Stimulated activated naive B cell treated with anti-CD40 and anti-IgM and Interleukin-4, amounts not matched to agents 10 μg/mL and 1 μg/mL and 100 μg/mL, for 72 hours (primary cell): ENCODE data around the gene HSPA12B.

ENCODE experiments used
- ATAC-seq, 2 donors: fragments of 150-1000 bp; cut with Tn5 transposase; replicated peaks; 2 replicates each; pipeline ENCODE4 v1.10.0; 2021; ENCODE audit warnings: moderate library complexity in 1 of 2
- DNase-seq: peaks from one replicate; pipeline ENCODE4 v3.0.0; 2021
- H3K27ac Mint-ChIP-seq: one replicate; pipeline ENCODE4 v1.8.0; 2022; ENCODE audit warnings: mild to moderate bottlenecking, mixed read lengths
- H3K27me3 Mint-ChIP-seq, 2 donors: one replicate each; pipeline ENCODE4 v1.8.0; 2022; ENCODE audit warnings: mixed read lengths in 2 of 2
- H3K36me3 Mint-ChIP-seq, 2 donors: one replicate each; pipeline ENCODE4 v1.8.0; 2022; ENCODE audit warnings: mixed read lengths in 2 of 2, mild to moderate bottlenecking in 1 of 2
- H3K4me1 Mint-ChIP-seq, 2 donors: one replicate each; pipeline ENCODE4 v1.8.0; 2022; ENCODE audit warnings: mixed read lengths in 2 of 2, mild to moderate bottlenecking in 1 of 2
- H3K4me3 Mint-ChIP-seq, 2 donors: one replicate each; pipeline ENCODE4 v1.8.0; 2022; ENCODE audit warnings: mild to moderate bottlenecking in 2 of 2, mixed read lengths in 2 of 2, moderate library complexity in 1 of 2
- H3K9me3 Mint-ChIP-seq, 2 donors: one replicate each; pipeline ENCODE4 v1.8.0; 2022; ENCODE audit warnings: mixed read lengths in 2 of 2, mild to moderate bottlenecking in 1 of 2

HSPA12B gene

GRCh38 chr20:3732327-3733118 is at the start of gene HSPA12B:
Gene HSPA12B, plus strand, starts transcription at chr20:3732685. Its CDS starts 5,990 bp downstream, at chr20:3738675.
- Mint-ChIP-seq H3K4me3 (no peak within 1 kb of the TSS), H3K27ac (no peak within 1 kb of the TSS), H3K4me1 (peaks cover 0 to 8% of the 10 kb centered on the region in 2 donors), H3K27me3 (peaks cover 46 to 52% of the 10 kb centered on the region in 2 donors), H3K36me3 (no peaks in the 10 kb centered on the region), H3K9me3 (no peaks in the 10 kb centered on the region)
- ATAC-seq (no peak), DNase-seq (no peak)

- DNase-seq (no peak), ATAC-seq (no peak)
- Mint-ChIP-seq H3K4me1 (peaks cover 4 to 8% of the 10 kb centered on the region in 2 donors), H3K4me3 (no peak overlapping the region), H3K36me3 (no peaks in the 10 kb centered on the region), H3K9me3 (peaks cover 0 to 1% of the 10 kb centered on the region in 2 donors), H3K27me3 (peaks cover 42 to 56% of the 10 kb centered on the region in 2 donors), H3K27ac (no peak overlapping the region)
Observed at GRCh38 chr20:3685341-3685740, 47.1 kb upstream of the HSPA12B start.

GRCh38 chr20:3686421-3686820 is 46.1 kb upstream of the HSPA12B start:
- Mint-ChIP-seq H3K27me3 (peaks cover 32 to 45% of the 10 kb centered on the region in 2 donors), H3K9me3 (peaks cover 0 to 1% of the 10 kb centered on the region in 2 donors), H3K4me3 (no peak overlapping the region), H3K27ac (no peak overlapping the region), H3K4me1 (peaks cover 0 to 3% of the 10 kb centered on the region in 2 donors), H3K36me3 (no peaks in the 10 kb centered on the region)
- ATAC-seq (no peak), DNase-seq (no peak)

- Mint-ChIP-seq H3K4me1 (no peaks in the 10 kb centered on the region), H3K36me3 (no peaks in the 10 kb centered on the region), H3K4me3 (no peak overlapping the region), H3K27me3 (peaks cover 29 to 43% of the 10 kb centered on the region in 2 donors), H3K27ac (no peak overlapping the region), H3K9me3 (peaks cover 0 to 1% of the 10 kb centered on the region in 2 donors)
- no peak for DNase-seq
- no peak for ATAC-seq
Observed at GRCh38 chr20:3686867-3687321, 45.6 kb upstream of the HSPA12B start.

DNA sequence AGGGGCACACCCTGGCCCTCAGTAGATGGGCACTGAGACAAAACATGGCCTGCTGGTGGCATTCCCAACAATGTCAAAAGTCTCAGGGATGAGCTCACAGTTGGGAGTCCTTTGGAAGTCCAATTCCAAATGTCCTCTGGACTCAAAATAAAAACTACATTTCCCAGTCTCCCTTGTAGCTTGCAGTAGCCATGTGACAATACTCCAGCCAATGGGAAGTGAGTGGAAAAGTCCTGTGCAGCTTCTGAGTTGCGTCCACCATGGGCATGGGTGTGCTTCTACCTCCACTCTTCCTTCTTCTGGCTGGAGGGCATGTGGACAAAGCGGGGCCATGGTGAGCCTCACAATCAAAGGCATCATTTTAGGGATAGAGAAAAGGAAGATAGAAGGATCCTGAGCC is 44.8 kb upstream of the HSPA12B start:
- H3K27me3 Mint-ChIP-seq: peaks cover 29 to 39% of the 10 kb centered on the region in 2 donors
- no peak for DNase-seq
- no peaks in the 10 kb centered on the region for H3K36me3 Mint-ChIP-seq
- H3K9me3 Mint-ChIP-seq: peaks cover 0 to 1% of the 10 kb centered on the region in 2 donors
- no peak overlapping the region for H3K27ac Mint-ChIP-seq
- H3K4me3 Mint-ChIP-seq: no peak overlapping the region
- no peaks in the 10 kb centered on the region for H3K4me1 Mint-ChIP-seq
- ATAC-seq: peak in 1 of 2 donors; percentile 65

- H3K4me3 Mint-ChIP-seq: no peak overlapping the region
- H3K36me3 Mint-ChIP-seq: no peaks in the 10 kb centered on the region
- H3K4me1 Mint-ChIP-seq: no peaks in the 10 kb centered on the region
- DNase-seq (no peak), ATAC-seq (no peak)
- peaks cover 0 to 1% of the 10 kb centered on the region in 2 donors for H3K9me3 Mint-ChIP-seq
- H3K27me3 Mint-ChIP-seq: peaks cover 17 to 20% of the 10 kb centered on the region in 2 donors
- no peak overlapping the region for H3K27ac Mint-ChIP-seq
Observed at GRCh38 chr20:3689978-3690377, 42.5 kb upstream of the HSPA12B start.

- no peaks in the 10 kb centered on the region for H3K4me1 Mint-ChIP-seq
- DNase-seq (no peak), ATAC-seq (no peak)
- no peak overlapping the region for H3K4me3 Mint-ChIP-seq
- peaks cover 0 to 1% of the 10 kb centered on the region in 2 donors for H3K9me3 Mint-ChIP-seq
- H3K27ac Mint-ChIP-seq: no peak overlapping the region
- peaks cover 15 to 16% of the 10 kb centered on the region in 2 donors for H3K27me3 Mint-ChIP-seq
- no peaks in the 10 kb centered on the region for H3K36me3 Mint-ChIP-seq
Observed at GRCh38 chr20:3690413-3690812, 42.1 kb upstream of the HSPA12B start.

DNA sequence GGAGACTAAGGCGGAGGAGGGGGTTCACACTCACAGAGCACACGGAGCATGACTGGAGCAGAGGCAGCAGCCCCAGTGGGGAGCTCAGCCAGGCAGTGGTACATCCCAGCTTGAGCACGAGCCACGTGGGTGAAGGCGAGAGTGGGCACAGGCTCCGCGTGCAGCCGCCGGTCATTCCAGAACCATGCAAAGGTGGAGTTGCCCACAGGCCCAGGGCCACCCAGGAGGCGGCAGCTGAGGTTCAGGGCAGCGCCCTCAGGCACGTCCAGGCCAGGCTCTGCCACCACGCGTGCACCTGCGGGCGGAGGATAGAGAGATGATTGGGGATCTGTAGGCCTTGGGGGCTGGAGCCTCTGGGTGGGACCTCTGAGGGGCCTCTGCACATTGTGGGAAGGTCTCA is 41.2 kb upstream of the HSPA12B start:
- DNase-seq (no peak), ATAC-seq (no peak)
- H3K36me3 Mint-ChIP-seq: no peaks in the 10 kb centered on the region
- no peaks in the 10 kb centered on the region for H3K4me1 Mint-ChIP-seq
- H3K4me3 Mint-ChIP-seq: no peak overlapping the region
- peaks cover 7 to 10% of the 10 kb centered on the region in 2 donors for H3K27me3 Mint-ChIP-seq
- H3K27ac Mint-ChIP-seq: no peak overlapping the region
- peaks cover 0 to 1% of the 10 kb centered on the region in 2 donors for H3K9me3 Mint-ChIP-seq

GRCh38 chr20:3691897-3692296 is 40.6 kb upstream of the HSPA12B start:
- Mint-ChIP-seq H3K4me1 (no peaks in the 10 kb centered on the region), H3K4me3 (no peak overlapping the region), H3K27ac (no peak overlapping the region), H3K27me3 (peaks cover 4% of the 10 kb centered on the region in 2 donors), H3K36me3 (no peaks in the 10 kb centered on the region), H3K9me3 (peaks cover 0 to 1% of the 10 kb centered on the region in 2 donors)
- DNase-seq (no peak), ATAC-seq (no peak)

DNA sequence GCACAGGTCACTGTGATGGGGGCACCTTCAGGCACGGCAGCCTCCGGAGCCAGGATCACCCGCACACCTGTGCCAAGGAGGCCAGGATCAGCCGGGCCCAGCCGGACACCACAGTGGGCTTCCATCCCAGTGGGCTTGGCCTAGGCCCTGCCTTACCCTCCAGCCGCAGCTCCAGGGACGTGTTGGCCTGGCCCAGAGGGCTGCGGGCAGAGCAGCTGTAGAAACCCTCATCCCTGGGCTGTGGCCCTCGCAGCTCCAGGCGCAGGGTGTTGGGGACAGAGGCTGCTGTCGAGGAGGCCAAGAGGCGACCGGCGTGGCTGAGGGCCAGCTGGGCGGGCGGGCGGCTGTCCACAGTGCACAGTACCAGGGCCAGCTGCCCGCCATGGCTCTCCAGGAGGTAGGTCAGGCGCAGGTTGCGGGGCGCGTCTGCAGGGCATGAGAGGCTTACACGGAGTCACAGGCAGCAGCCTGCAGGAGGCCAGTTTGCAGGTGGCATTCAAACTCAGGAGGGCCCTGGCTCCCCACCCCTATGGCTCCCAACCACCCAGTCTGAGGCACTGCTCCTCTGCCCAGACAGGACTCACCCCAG is 39.7 kb upstream of the HSPA12B start:
- H3K36me3 Mint-ChIP-seq: no peaks in the 10 kb centered on the region
- H3K27me3 Mint-ChIP-seq: no peaks in the 10 kb centered on the region
- H3K9me3 Mint-ChIP-seq: peaks cover 0 to under 1% of the 10 kb centered on the region in 2 donors
- no peaks in the 10 kb centered on the region for H3K4me1 Mint-ChIP-seq
- DNase-seq (no peak), ATAC-seq (no peak)
- H3K27ac Mint-ChIP-seq: no peak overlapping the region
- no peak overlapping the region for H3K4me3 Mint-ChIP-seq

DNA sequence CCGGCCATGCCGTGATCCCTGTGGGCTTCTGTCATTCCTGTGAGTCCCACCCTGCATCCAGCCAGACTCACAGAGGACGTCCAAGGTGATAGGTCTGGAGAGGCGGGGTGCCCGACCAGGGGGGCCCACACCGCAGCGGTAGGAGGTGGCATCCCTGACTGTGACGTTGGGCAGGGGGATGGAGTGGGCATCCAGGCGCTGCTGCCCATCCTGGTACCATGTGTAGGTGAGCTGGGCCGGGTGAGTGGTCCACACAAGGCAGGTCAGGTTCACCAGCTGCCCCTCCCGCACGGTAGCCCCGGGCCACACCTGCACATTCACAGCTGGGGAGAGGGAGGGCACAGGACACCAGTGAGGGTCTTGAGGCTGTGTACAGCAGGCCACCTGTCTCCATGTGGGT is 39.1 kb upstream of the HSPA12B start:
- Mint-ChIP-seq H3K27ac (no peak overlapping the region), H3K36me3 (no peaks in the 10 kb centered on the region), H3K27me3 (no peaks in the 10 kb centered on the region), H3K4me1 (no peaks in the 10 kb centered on the region), H3K4me3 (no peak overlapping the region), H3K9me3 (no peaks in the 10 kb centered on the region)
- DNase-seq (no peak), ATAC-seq (no peak)

DNA sequence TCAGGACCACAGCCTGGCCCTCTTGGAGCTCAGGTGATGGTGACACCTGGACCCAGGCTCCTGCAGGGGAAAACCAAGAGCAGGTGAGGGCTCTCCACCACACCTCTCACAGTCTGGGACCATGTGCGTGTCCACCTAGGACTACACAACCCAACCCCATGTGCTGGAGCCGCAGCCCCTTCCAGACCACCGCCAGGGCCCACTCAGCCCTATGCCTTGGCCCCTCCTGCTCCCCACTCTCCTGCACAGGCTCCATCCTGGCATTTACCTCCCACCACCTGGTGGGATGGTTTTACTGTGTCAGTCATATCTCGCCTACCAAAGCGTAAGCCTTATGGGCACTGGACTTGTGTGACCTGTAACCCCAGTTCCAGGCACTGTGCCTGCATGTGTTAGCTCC is 37.6 kb upstream of the HSPA12B start:
- no peaks in the 10 kb centered on the region for H3K36me3 Mint-ChIP-seq
- no peaks in the 10 kb centered on the region for H3K9me3 Mint-ChIP-seq
- no peak overlapping the region for H3K27ac Mint-ChIP-seq
- no peak for ATAC-seq
- no peak overlapping the region for H3K4me3 Mint-ChIP-seq
- peaks cover 0 to 5% of the 10 kb centered on the region in 2 donors for H3K27me3 Mint-ChIP-seq
- DNase-seq: no peak
- no peaks in the 10 kb centered on the region for H3K4me1 Mint-ChIP-seq

DNA sequence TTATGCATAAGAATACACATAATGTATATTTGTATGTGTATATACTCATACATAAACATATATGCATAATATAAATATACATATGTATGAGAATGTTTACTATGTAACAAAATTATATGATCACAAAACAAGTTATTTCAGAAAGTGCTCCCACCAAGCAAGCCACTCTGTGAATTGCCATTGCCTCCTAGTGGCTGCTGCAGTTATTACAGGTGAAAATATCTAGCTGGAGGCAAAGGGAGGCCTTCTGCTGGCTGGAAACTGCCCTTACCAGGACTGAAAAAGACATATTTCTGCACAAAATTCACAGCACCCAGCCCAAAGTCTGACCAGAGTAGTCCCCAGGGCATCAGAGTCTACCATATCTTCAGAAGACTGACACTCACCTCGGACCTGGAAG is 36.3 kb upstream of the HSPA12B start:
- Mint-ChIP-seq H3K4me3 (no peak overlapping the region), H3K27me3 (peaks cover 0 to 5% of the 10 kb centered on the region in 2 donors), H3K36me3 (no peaks in the 10 kb centered on the region), H3K9me3 (no peaks in the 10 kb centered on the region), H3K4me1 (no peaks in the 10 kb centered on the region), H3K27ac (no peak overlapping the region)
- no peak for ATAC-seq
- no peak for DNase-seq

- Mint-ChIP-seq H3K27ac (no peak overlapping the region), H3K9me3 (no peaks in the 10 kb centered on the region), H3K27me3 (peaks cover 0 to 5% of the 10 kb centered on the region in 2 donors), H3K36me3 (no peaks in the 10 kb centered on the region), H3K4me1 (no peaks in the 10 kb centered on the region), H3K4me3 (no peak overlapping the region)
- ATAC-seq: no peak
- DNase-seq: no peak
Observed at GRCh38 chr20:3696745-3697587, 35.5 kb upstream of the HSPA12B start.
